Astrocyte (in vitro differentiated cells and primary cell): ENCODE results near the gene HOXB1. TPM values are rescaled to one million over a fixed set of nuclear protein-coding genes. Genes with fewer than 3 reads are reported as not detected.
A peak's percentile ranks its signal among the peaks of the same experiment; 100 is the strongest.

Source experiments
- DNase-seq: peaks from one replicate; pipeline ENCODE4 v3.0.0-alpha.2; 2010; ENCODE audit warnings: low read depth
- FAIRE-seq: peaks from 2 replicates; lab custom pipeline; 2011; peaks lifted over from hg19 to GRCh38; lab: Jason Lieb, UNC
- H2AFZ ChIP-seq: 2 replicates; pipeline ENCODE4 v1.6.0; 2012; ENCODE audit warnings: low read depth, low read length, inconsistent platforms
- H3K27ac ChIP-seq: 2 replicates; pipeline ENCODE4 v1.5.1; 2011; ENCODE audit warnings: low read depth, low read length, inconsistent platforms
- H3K27me3 ChIP-seq: 2 replicates; pipeline ENCODE4 v1.6.0; 2011; ENCODE audit warnings: low read length, inconsistent platforms; ENCODE audit not compliant: insufficient read depth
- H3K36me3 ChIP-seq: 2 replicates; pipeline ENCODE4 v1.5.1; 2011; ENCODE audit warnings: low read length, inconsistent platforms; ENCODE audit not compliant: insufficient read depth
- H3K4me1 ChIP-seq: 2 replicates; pipeline ENCODE4 v1.5.1; 2011; ENCODE audit warnings: low read length, inconsistent platforms; ENCODE audit not compliant: insufficient read depth
- H3K4me2 ChIP-seq: 2 replicates; pipeline ENCODE4 v1.6.0; 2012; ENCODE audit warnings: low read length, inconsistent platforms
- H3K4me3 ChIP-seq: 2 replicates; pipeline ENCODE4 v1.5.1; 2011; ENCODE audit warnings: low read depth, mild to moderate bottlenecking, low read length, inconsistent platforms; ENCODE audit not compliant: insufficient read depth
- H3K79me2 ChIP-seq: 2 replicates; pipeline ENCODE4 v1.6.0; 2012; ENCODE audit warnings: mild to moderate bottlenecking, low read length, inconsistent platforms; ENCODE audit not compliant: insufficient read depth
- H3K9ac ChIP-seq: 2 replicates; pipeline ENCODE4 v1.6.0; 2012; ENCODE audit warnings: mild to moderate bottlenecking, low read length, inconsistent platforms
- H3K9me3 ChIP-seq: 2 replicates; pipeline ENCODE4 v1.5.1; 2012; ENCODE audit warnings: low read depth, mild to moderate bottlenecking, low read length, inconsistent platforms; ENCODE audit not compliant: insufficient read depth
- H4K20me1 ChIP-seq: 2 replicates; pipeline ENCODE4 v1.6.0; 2012; ENCODE audit warnings: low read length, inconsistent platforms; ENCODE audit not compliant: insufficient read depth
- H3K27ac Mint-ChIP-seq: one replicate; pipeline ENCODE4 v1.8.0; 2021; ENCODE audit warnings: mild to moderate bottlenecking, mixed read lengths; ENCODE audit not compliant: unreplicated experiment
- H3K27me3 Mint-ChIP-seq: one replicate; pipeline ENCODE4 v1.8.0; 2021; ENCODE audit warnings: low read depth, mixed read lengths; ENCODE audit not compliant: unreplicated experiment
- H3K36me3 Mint-ChIP-seq: one replicate; pipeline ENCODE4 v1.8.0; 2021; ENCODE audit warnings: low read depth, mixed read lengths; ENCODE audit not compliant: unreplicated experiment
- H3K4me1 Mint-ChIP-seq: one replicate; pipeline ENCODE4 v1.8.0; 2021; ENCODE audit warnings: low read depth, mixed read lengths; ENCODE audit not compliant: unreplicated experiment
- H3K4me3 Mint-ChIP-seq: one replicate; pipeline ENCODE4 v1.8.0; 2021; ENCODE audit warnings: mild to moderate bottlenecking, moderate library complexity, mixed read lengths; ENCODE audit not compliant: unreplicated experiment
- H3K9me3 Mint-ChIP-seq: one replicate; pipeline ENCODE4 v1.8.0; 2021; ENCODE audit warnings: mild to moderate bottlenecking, mixed read lengths; ENCODE audit not compliant: unreplicated experiment
- CTCF ChIP-seq: IDR thresholded peaks from 2 replicates; pipeline ENCODE4 v1.5.1; 2011; ENCODE audit warnings: low read depth, mild to moderate bottlenecking, inconsistent platforms, low read length, moderate library complexity; ENCODE audit not compliant: insufficient read depth
- EZH2 ChIP-seq: IDR thresholded peaks from 2 replicates; pipeline ENCODE4 v1.6.1; 2012; ENCODE audit warnings: mild to moderate bottlenecking, low read length, inconsistent platforms; ENCODE audit not compliant: insufficient read depth
- total RNA-seq: library from RNA; stranded (reverse); gene quantifications from 2 replicates; pipeline ENCODE4 v1.2.1, GENCODE V29; 2021

Gene HOXB1
- total RNA-seq, 1 donor from 2014 or later: not detected

- TF ChIP-seq EZH2 (no peak), CTCF (no peak)
- H3K36me3 Mint-ChIP-seq: no peaks in the 10 kb centered on the region
- peaks cover 6% of the 10 kb centered on the region for H3K9me3 Mint-ChIP-seq
- peaks cover 6% of the 10 kb centered on the region for H3K4me1 Mint-ChIP-seq
- Histone ChIP-seq H3K9me3 (no peaks in the 10 kb centered on the region), H3K27me3 (peaks cover 14% of the 10 kb centered on the region), H3K79me2 (no peaks in the 10 kb centered on the region), H3K9ac (no peak overlapping the region), H2AFZ (no peak overlapping the region), H3K4me3 (no peak overlapping the region), H3K27ac (no peak overlapping the region), H3K4me1 (peaks cover 4% of the 10 kb centered on the region), H4K20me1 (no peaks in the 10 kb centered on the region), H3K4me2 (no peak overlapping the region), H3K36me3 (no peaks in the 10 kb centered on the region)
- FAIRE-seq (no peak), DNase-seq (no peak)
- no peak overlapping the region for H3K4me3 Mint-ChIP-seq
- H3K27me3 Mint-ChIP-seq: peaks cover 61% of the 10 kb centered on the region
- no peak overlapping the region for H3K27ac Mint-ChIP-seq
These were observed 16.9 kb downstream of the HOXB1 start for GRCh38 chr17:48513666-48514455.

- Histone ChIP-seq H3K9me3 (no peaks in the 10 kb centered on the region), H3K4me2 (no peak overlapping the region), H3K4me3 (no peak overlapping the region), H2AFZ (no peak overlapping the region), H3K27me3 (peaks cover 14% of the 10 kb centered on the region), H3K4me1 (peaks cover 4% of the 10 kb centered on the region), H3K27ac (no peak overlapping the region), H3K36me3 (no peaks in the 10 kb centered on the region), H3K79me2 (no peaks in the 10 kb centered on the region), H4K20me1 (no peaks in the 10 kb centered on the region), H3K9ac (no peak overlapping the region)
- no peak for DNase-seq
- H3K4me1 Mint-ChIP-seq: peaks cover 6% of the 10 kb centered on the region
- peaks cover 6% of the 10 kb centered on the region for H3K9me3 Mint-ChIP-seq
- no peak overlapping the region for H3K27ac Mint-ChIP-seq
- peaks cover 60% of the 10 kb centered on the region for H3K27me3 Mint-ChIP-seq
- no peak for FAIRE-seq
- H3K4me3 Mint-ChIP-seq: no peak overlapping the region
- TF ChIP-seq EZH2: no peak
- no peaks in the 10 kb centered on the region for H3K36me3 Mint-ChIP-seq
These were observed 17.7 kb downstream of the HOXB1 start for GRCh38 chr17:48513097-48513496.

- H3K36me3 ChIP-seq: no peaks in the 10 kb centered on the region
- DNase-seq (peak; percentile 31), FAIRE-seq (no peak)
- H3K79me2 ChIP-seq: no peaks in the 10 kb centered on the region
- H3K4me1 ChIP-seq: peaks cover 10% of the 10 kb centered on the region
- no peak overlapping the region for H3K4me3 ChIP-seq
- H3K27ac ChIP-seq: no peak overlapping the region
- Mint-ChIP-seq H3K4me1 (peaks cover 8% of the 10 kb centered on the region), H3K27me3 (peaks cover 42% of the 10 kb centered on the region), H3K36me3 (no peaks in the 10 kb centered on the region), H3K27ac (no peak overlapping the region), H3K4me3 (no peak overlapping the region), H3K9me3 (peaks cover 3% of the 10 kb centered on the region)
- TF ChIP-seq EZH2 (no peak), CTCF (no peak)
- H3K27me3 ChIP-seq: peaks cover 3% of the 10 kb centered on the region
- H4K20me1 ChIP-seq: no peaks in the 10 kb centered on the region
- H3K9me3 ChIP-seq: no peaks in the 10 kb centered on the region
- H3K4me2 ChIP-seq: no peak overlapping the region
- no peak overlapping the region for H2AFZ ChIP-seq
- H3K9ac ChIP-seq: no peak overlapping the region
These were observed 19.8 kb downstream of the HOXB1 start for GRCh38 chr17:48510761-48511604.
